GM13976 (cell line): ENCODE data around the gene CCL1.
A peak's percentile ranks its signal among the peaks of the same experiment; 100 is the strongest.

Experiments used
- DNase-seq: peaks from one replicate; pipeline ENCODE4 v3.0.0; 2012; ENCODE audit warnings: low spot score
- CTCF ChIP-seq: IDR thresholded peaks from 2 replicates; pipeline ENCODE4 v1.5.1; 2012; ENCODE audit warnings: borderline replicate concordance, mild to moderate bottlenecking; ENCODE audit not compliant: insufficient read depth; ENCODE audit errors: extremely low read depth, missing control alignments, control extremely low read depth
- in situ Hi-C: fragments of 300-500 bp; cut with MboI; formaldehyde crosslinking; loops from one replicate; pipeline ENCODE4 v1.12.0; 2022; ENCODE audit warnings: low sequenced_read_pairs, mixed read lengths, inconsistent platforms; ENCODE audit not compliant: unreplicated experiment

CCL1 gene

GRCh38 chr17:34386343-34386696 lies 23.3 kb upstream of the CCL1 start:
- in situ Hi-C loops = no loop called here
- DNase-seq = no peak
- no peak for TF ChIP-seq CTCF

GRCh38 chr17:34384822-34385605 lies 22.0 kb upstream of the CCL1 start:
- no peak for DNase-seq
- in situ Hi-C loops = no loop called here
- TF ChIP-seq CTCF = no peak

GRCh38 chr17:34384271-34384670 lies 21.2 kb upstream of the CCL1 start:
- no peak for TF ChIP-seq CTCF
- in situ Hi-C loops = no loop called here
- no peak for DNase-seq

GRCh38 chr17:34383216-34383615 lies 20.2 kb upstream of the CCL1 start:
- TF ChIP-seq CTCF = no peak
- DNase-seq = no peak
- in situ Hi-C loops = no loop called here

- in situ Hi-C loops = no loop called here
- TF ChIP-seq CTCF = no peak
- DNase-seq = no peak
Observed at GRCh38 chr17:34382621-34383124, 19.6 kb upstream of the CCL1 start.

GRCh38 chr17:34379868-34380267 lies 16.8 kb upstream of the CCL1 start:
- no peak for DNase-seq
- TF ChIP-seq CTCF = no peak
- in situ Hi-C loops = no loop called here

- no peak for TF ChIP-seq CTCF
- peak; percentile 72 for DNase-seq
- in situ Hi-C loops = no loop called here
Observed at GRCh38 chr17:34378664-34379101, 15.7 kb upstream of the CCL1 start.
